Measurements from ENCODE around the gene SLC6A3.

Gene SLC6A3

GRCh38 chr5:1343315-1343751 is 101.9 kb downstream of the SLC6A3 start:
- no peak for DNase-seq

All from NCI-H1436 treated with DMSO at 0.1 percent for 48 hours (cell line).